Activated T-helper 1 cell treated with Interleukin-2 at 50 U/mL for 16 hours (primary cell): ENCODE data around the gene DGKH.

Experiments
- DNase-seq: peaks from one replicate; pipeline ENCODE4 v3.0.0-alpha.2; 2020; ENCODE audit warnings: low read depth

The DGKH gene

DNA sequence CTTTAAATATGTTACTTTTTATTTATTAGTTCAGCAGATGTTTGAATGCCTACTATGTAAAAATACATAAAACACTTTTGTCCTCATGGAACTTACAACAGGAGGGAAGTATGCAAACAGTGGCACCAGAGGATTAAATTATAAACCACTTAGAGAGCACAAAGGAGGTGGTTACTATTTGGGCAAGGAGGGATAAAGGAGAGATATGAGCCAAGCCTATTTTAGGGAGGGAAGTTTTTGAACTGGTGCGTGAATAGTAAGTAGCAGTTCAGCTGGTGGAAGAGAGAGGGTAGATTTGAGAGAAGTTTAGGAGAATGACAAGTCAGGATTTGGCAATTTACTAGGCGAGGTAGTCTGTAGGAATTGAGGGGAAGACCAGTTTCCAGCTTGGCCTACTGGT, 232.1 kb downstream of the DGKH start:
- DNase-seq = no peak

DNA sequence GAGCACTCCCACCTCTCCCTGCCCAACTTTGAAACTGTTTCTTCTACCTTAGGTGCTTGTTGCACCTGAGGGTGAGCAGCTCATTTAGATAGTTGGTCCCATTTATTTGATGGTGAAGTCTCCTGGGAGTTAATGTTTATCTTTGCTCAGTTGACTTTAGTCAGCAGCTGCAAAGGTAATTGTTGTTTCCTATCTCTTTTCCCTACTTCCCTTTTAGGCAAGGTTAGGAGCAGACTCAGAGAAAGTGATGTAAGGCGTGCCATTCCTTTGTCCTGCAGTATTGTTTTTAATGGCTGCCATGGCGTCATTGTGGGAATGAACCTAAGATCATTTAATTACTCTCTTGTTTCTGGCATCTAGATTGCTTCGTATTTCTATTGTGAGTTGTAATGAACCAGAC, 235.1 kb downstream of the DGKH start:
- no peak for DNase-seq

DNA sequence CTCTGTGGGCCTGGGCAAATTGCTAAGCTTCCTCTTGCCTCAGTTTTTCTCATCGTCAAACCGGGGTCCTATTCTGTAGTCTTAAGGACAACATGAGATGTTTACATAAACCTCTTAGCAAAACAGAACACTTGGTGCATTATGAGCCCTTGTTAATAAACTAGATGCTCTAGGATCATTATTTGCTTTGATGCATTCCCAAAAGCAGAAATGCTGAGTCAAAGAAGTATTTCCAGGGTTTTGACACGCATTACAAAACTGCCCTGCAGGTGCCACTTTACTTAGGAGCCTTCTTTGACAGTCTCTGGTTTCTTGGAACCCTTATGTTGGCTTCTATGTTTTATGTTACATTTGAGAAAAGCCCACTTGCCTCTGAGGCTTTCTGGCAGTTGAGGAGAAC, 235.6 kb downstream of the DGKH start:
- DNase-seq = no peak
